Keratinocyte (primary cell): ENCODE results near the gene SEC11C.

Source experiments
- CTCF ChIP-seq, 3 experiments: IDR thresholded peaks in 1 of 3; conservative IDR thresholded peaks in 1 of 3; optimal IDR thresholded peaks in 1 of 3; 2 replicates in 2 of 3; 3 replicates in 1 of 3; pipeline versions ENCODE3 to v1.5.1; 2011; ENCODE audit warnings: low read length in 3 of 3, mild to moderate bottlenecking in 3 of 3, moderate library complexity in 2 of 3, control low read depth in 1 of 3, inconsistent platforms in 1 of 3; ENCODE audit not compliant: insufficient read depth in 2 of 3; ENCODE audit errors: extremely low read depth in 1 of 3
- EZH2 ChIP-seq: IDR thresholded peaks from one replicate; pipeline ENCODE4 v1.6.1; 2012; ENCODE audit warnings: inconsistent platforms, mild to moderate bottlenecking, low read length, moderate library complexity

DNA sequence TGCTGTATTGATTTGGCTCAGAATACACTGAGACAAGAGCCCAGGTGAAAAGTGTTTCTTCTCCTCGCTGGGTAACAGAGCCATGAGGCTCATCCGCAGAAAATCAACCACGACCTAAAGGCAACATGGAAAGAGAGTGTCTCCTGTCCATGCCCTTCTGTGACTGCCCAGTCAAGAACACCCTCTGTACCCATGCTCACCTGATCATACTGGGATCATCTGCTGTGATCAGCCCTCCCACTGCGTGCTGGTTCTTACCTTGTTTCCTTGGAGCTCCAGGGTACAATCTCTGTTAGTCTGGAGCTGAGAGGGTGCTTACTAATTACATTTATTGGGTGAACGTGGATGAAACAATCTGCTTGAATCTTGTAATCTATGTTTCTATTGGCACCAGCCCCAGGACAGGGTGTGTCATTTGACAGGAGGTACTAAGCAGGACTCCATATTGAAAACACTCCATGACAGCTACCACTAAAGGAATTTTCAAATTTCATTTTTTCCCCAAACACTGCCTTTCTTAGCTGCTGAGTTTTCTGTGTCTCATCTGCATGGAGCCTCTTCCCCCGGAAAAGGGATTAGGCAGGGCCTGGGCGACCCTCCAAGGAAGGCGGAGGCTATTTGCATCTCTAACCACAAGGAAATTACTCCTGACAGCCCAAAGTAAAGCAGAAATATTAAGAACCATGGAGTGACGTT lies 40.6 kb downstream of the SEC11C start:
- TF ChIP-seq CTCF (optimal IDR thresholded peaks at IDR 0.05 in 1 of 3, IDR thresholded peaks at IDR 0.05 in 1 of 3, conservative IDR thresholded peaks at IDR 0.05 in 1 of 3; ENCODE audit: extremely low read depth in 1 of 3, insufficient read depth in 2 of 3, low read length in 3 of 3) (no peak), EZH2 (no peak)
